CD4-positive, alpha-beta T cell (primary cell): ENCODE data around the gene DNAI2. TPM values are rescaled to one million over a fixed set of nuclear protein-coding genes. Genes with fewer than 3 reads are reported as not detected.

Source experiments
- ATAC-seq: fragments of 200-7000 bp; cut with Tn5 transposase; one replicate; pipeline ENCODE4 v1.10.0; 2022; ENCODE audit warnings: mild to moderate bottlenecking; ENCODE audit not compliant: poor library complexity
- CTCF ChIA-PET: fragments of 350-600 bp; sonication (Branson Sonifier 250); formaldehyde crosslinking; loops from one replicate; lab custom pipeline; 2021; ENCODE audit warnings: antibody characterized with exemption, inconsistent platforms; lab: Charles Lee
- POLR2A ChIA-PET: fragments of 350-600 bp; sonication (Branson Sonifier 250); formaldehyde crosslinking; loops from one replicate; lab custom pipeline; 2021; ENCODE audit warnings: antibody characterized with exemption, inconsistent platforms; lab: Charles Lee
- DNase-seq, 14 experiments: peaks; one replicate each; pipeline ENCODE4 v3.0.0-alpha.2; 2013 to 2020; ENCODE audit warnings: mixed read lengths in 2 of 14
- H3K27ac ChIP-seq, 2 donors: one replicate each; pipeline versions ENCODE4 v1.5.1 to v1.7.0; 2013; ENCODE audit warnings: low read length in 2 of 2, low read depth in 1 of 2, mild to moderate bottlenecking in 1 of 2
- H3K27me3 ChIP-seq, 2 experiments: 1 replicate in 1 of 2; 2 replicates in 1 of 2; pipeline versions ENCODE4 v1.6.1 to v1.7.0; 2013; ENCODE audit warnings: low read length in 2 of 2, control low read depth in 1 of 2, mild to moderate bottlenecking in 1 of 2, moderate library complexity in 1 of 2; ENCODE audit not compliant: insufficient read depth in 2 of 2, control insufficient read depth in 1 of 2
- H3K36me3 ChIP-seq: one replicate; pipeline ENCODE4 v1.6.1; 2013; ENCODE audit warnings: low read length, control low read depth; ENCODE audit not compliant: insufficient read depth
- H3K4me1 ChIP-seq: one replicate; pipeline ENCODE4 v1.6.1; 2013; ENCODE audit warnings: low read length, control low read depth; ENCODE audit not compliant: insufficient read depth
- H3K4me3 ChIP-seq: one replicate; pipeline ENCODE4 v1.5.1; 2013; ENCODE audit warnings: mild to moderate bottlenecking, low read length, moderate library complexity
- H3K9me3 ChIP-seq, 2 experiments: 1 replicate in 1 of 2; 2 replicates in 1 of 2; pipeline versions ENCODE4 v1.6.1 to v1.7.0; 2013; ENCODE audit warnings: low read length in 2 of 2, mild to moderate bottlenecking in 2 of 2, control low read depth in 1 of 2, moderate library complexity in 1 of 2; ENCODE audit not compliant: control insufficient read depth in 1 of 2, insufficient read depth in 1 of 2
- H3K27ac Mint-ChIP-seq: one replicate; pipeline ENCODE4 v1.8.0; 2020; ENCODE audit warnings: mixed read lengths
- H3K27me3 Mint-ChIP-seq: one replicate; pipeline ENCODE4 v1.8.0; 2021; ENCODE audit warnings: mixed read lengths
- H3K36me3 Mint-ChIP-seq: one replicate; pipeline ENCODE4 v1.8.0; 2021; ENCODE audit warnings: low read depth, mixed read lengths
- H3K4me1 Mint-ChIP-seq: one replicate; pipeline ENCODE4 v1.8.0; 2021; ENCODE audit warnings: low read depth, mixed read lengths
- H3K4me3 Mint-ChIP-seq: one replicate; pipeline ENCODE4 v1.8.0; 2020; ENCODE audit warnings: mild to moderate bottlenecking, mixed read lengths
- H3K9me3 Mint-ChIP-seq: one replicate; pipeline ENCODE4 v1.8.0; 2020; ENCODE audit warnings: mixed read lengths
- intact Hi-C, 2 experiments: fragments of 100-400 bp; cut with DNase I in 1 of 2; cut with micrococcal nuclease in 1 of 2; formaldehyde crosslinking; loops; one replicate each; pipeline versions ENCODE4 v1.15.1 to v1.9.0; 2023 to 2025; cut with DNase I, micrococcal nuclease
- total RNA-seq, 174 experiments: library from RNA in 2 of 174; stranded (reverse) in 2 of 174; gene quantifications; one replicate each; pipeline ENCODE4 v1.2.3 and lab custom pipeline; 2021 to 2026
- TF ChIP-seq, protein P1 (sequence below): fragments of 200-600 bp; IDR thresholded peaks from one replicate; pipeline ENCODE4 v1.8.0; 2022; ENCODE audit warnings: antibody characterized with exemption, mild to moderate bottlenecking

DNAI2 gene
- total RNA-seq, 2 experiments from 2014 or later = 0.66 to 1.2 TPM

- POLR2A ChIA-PET = interaction anchor here (0.7 to 4.5 kb wide), 8 partner anchors 12 to 79 kb away, joined by 3 to 28 read pairs (median 4); partner anchors contain the start of genes RPL38 and TTYH2
- DNase-seq = peak in 11 of 14 experiments; percentile 12 to 93 (median 32)
- CTCF ChIA-PET = interaction anchor here (0.9 to 2.4 kb wide), 3 partner anchors 12 to 72 kb away, joined by 3 to 8 read pairs (median 3); no protein-coding TSS in a partner anchor
- peaks cover 0 to 9% of the 10 kb centered on the region in 2 experiments for H3K9me3 ChIP-seq
- Mint-ChIP-seq H3K4me1 (peaks cover 55% of the 10 kb centered on the region), H3K9me3 (no peaks in the 10 kb centered on the region), H3K4me3 (peak overlapping the region; percentile 81), H3K36me3 (no peaks in the 10 kb centered on the region), H3K27ac (peak overlapping the region; percentile 96), H3K27me3 (no peaks in the 10 kb centered on the region)
- ATAC-seq = peak; percentile 76
- H3K27ac ChIP-seq = peak overlapping the region; percentile 32 to 69
- H3K4me3 ChIP-seq = no peak overlapping the region
- intact Hi-C loops = loop anchor here (5.0 kb wide), 1 partner anchor 70 kb away; the partner anchor contains the start of gene TTYH2 (in 2 of the 2)
- H3K27me3 ChIP-seq = no peaks in the 10 kb centered on the region
- TF ChIP-seq, protein P1, sequence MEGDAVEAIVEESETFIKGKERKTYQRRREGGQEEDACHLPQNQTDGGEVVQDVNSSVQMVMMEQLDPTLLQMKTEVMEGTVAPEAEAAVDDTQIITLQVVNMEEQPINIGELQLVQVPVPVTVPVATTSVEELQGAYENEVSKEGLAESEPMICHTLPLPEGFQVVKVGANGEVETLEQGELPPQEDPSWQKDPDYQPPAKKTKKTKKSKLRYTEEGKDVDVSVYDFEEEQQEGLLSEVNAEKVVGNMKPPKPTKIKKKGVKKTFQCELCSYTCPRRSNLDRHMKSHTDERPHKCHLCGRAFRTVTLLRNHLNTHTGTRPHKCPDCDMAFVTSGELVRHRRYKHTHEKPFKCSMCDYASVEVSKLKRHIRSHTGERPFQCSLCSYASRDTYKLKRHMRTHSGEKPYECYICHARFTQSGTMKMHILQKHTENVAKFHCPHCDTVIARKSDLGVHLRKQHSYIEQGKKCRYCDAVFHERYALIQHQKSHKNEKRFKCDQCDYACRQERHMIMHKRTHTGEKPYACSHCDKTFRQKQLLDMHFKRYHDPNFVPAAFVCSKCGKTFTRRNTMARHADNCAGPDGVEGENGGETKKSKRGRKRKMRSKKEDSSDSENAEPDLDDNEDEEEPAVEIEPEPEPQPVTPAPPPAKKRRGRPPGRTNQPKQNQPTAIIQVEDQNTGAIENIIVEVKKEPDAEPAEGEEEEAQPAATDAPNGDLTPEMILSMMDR = no peak
- H3K4me1 ChIP-seq = peaks cover 64% of the 10 kb centered on the region
- no peaks in the 10 kb centered on the region for H3K36me3 ChIP-seq
Observed at GRCh38 chr17:74282587-74283370, 8.7 kb downstream of the DNAI2 start.

GRCh38 chr17:74283371-74283673, 9.3 kb downstream of the DNAI2 start:
- H3K4me1 ChIP-seq = peaks cover 64% of the 10 kb centered on the region
- ATAC-seq (no peak), DNase-seq (no peak)
- intact Hi-C loops = loop anchor here (5.0 kb wide), 1 partner anchor 71 kb away; the partner anchor contains the start of gene TTYH2 (in 2 of the 2)
- TF ChIP-seq, protein P1 = no peak
- CTCF ChIA-PET = interaction anchor here (1.5 to 2.4 kb wide), 2 partner anchors 13 kb away, joined by 3 to 8 read pairs; no protein-coding TSS in a partner anchor
- peaks cover 55% of the 10 kb centered on the region for H3K4me1 Mint-ChIP-seq
- no peaks in the 10 kb centered on the region for H3K27me3 ChIP-seq
- H3K4me3 ChIP-seq = no peak overlapping the region
- POLR2A ChIA-PET = interaction anchor here (1.1 to 4.5 kb wide), 5 partner anchors 12 to 80 kb away, joined by 3 to 28 read pairs (median 8); partner anchors contain the start of genes RPL38 and TTYH2
- no peaks in the 10 kb centered on the region for H3K27me3 Mint-ChIP-seq
- no peaks in the 10 kb centered on the region for H3K9me3 Mint-ChIP-seq
- H3K4me3 Mint-ChIP-seq = peak overlapping the region; percentile 81
- peaks cover 0 to 9% of the 10 kb centered on the region in 2 experiments for H3K9me3 ChIP-seq
- no peaks in the 10 kb centered on the region for H3K36me3 ChIP-seq
- H3K36me3 Mint-ChIP-seq = no peaks in the 10 kb centered on the region
- peak overlapping the region in 1 of 2 donors; percentile 69 for H3K27ac ChIP-seq
- H3K27ac Mint-ChIP-seq = peak overlapping the region; percentile 96

DNA sequence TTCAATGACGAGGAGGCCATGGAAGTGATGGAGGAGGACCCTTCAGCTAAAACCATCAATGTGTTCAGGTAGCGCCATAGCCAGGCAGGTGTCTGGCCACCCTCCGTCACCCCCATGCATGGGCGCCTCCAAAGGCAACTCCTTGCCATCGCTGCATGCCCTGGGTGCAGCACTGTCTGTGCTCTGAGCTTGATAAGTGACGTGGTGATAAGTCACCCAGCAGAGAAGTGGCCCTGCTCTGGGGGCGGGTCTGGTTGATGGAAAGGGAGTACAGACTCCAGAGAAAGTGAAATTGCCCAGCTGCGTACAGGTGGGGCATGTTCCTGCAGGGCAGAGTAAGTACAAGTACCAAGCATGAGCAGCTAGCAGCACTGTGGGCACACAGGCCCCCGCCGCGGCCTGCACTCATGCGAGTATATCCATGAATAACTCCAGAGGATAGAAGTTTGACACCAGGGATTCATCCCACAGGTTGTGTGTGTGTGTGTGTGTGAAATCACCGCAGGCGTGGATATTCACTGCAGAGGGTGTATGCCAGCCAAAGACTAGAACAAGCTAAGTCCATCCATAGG, 13.1 kb downstream of the DNAI2 start:
- peaks cover 36% of the 10 kb centered on the region for H3K4me1 Mint-ChIP-seq
- no peak for ATAC-seq
- peaks cover 36% of the 10 kb centered on the region for H3K4me1 ChIP-seq
- H3K27me3 ChIP-seq = no peaks in the 10 kb centered on the region
- H3K27me3 Mint-ChIP-seq = no peaks in the 10 kb centered on the region
- H3K36me3 ChIP-seq = no peaks in the 10 kb centered on the region
- intact Hi-C loops = no loop called here
- TF ChIP-seq, protein P1 = no peak
- H3K27ac Mint-ChIP-seq = no peak overlapping the region
- H3K36me3 Mint-ChIP-seq = no peaks in the 10 kb centered on the region
- H3K4me3 Mint-ChIP-seq = no peak overlapping the region
- no peak for DNase-seq
- CTCF ChIA-PET = no interaction called here
- no peak overlapping the region for H3K27ac ChIP-seq
- no peaks in the 10 kb centered on the region for H3K9me3 Mint-ChIP-seq
- POLR2A ChIA-PET = no interaction called here
- no peak overlapping the region for H3K4me3 ChIP-seq
- H3K9me3 ChIP-seq = peaks cover 0 to 3% of the 10 kb centered on the region in 2 experiments
